ENCODE results near the gene TRAPPC3.

TRAPPC3 gene

DNA sequence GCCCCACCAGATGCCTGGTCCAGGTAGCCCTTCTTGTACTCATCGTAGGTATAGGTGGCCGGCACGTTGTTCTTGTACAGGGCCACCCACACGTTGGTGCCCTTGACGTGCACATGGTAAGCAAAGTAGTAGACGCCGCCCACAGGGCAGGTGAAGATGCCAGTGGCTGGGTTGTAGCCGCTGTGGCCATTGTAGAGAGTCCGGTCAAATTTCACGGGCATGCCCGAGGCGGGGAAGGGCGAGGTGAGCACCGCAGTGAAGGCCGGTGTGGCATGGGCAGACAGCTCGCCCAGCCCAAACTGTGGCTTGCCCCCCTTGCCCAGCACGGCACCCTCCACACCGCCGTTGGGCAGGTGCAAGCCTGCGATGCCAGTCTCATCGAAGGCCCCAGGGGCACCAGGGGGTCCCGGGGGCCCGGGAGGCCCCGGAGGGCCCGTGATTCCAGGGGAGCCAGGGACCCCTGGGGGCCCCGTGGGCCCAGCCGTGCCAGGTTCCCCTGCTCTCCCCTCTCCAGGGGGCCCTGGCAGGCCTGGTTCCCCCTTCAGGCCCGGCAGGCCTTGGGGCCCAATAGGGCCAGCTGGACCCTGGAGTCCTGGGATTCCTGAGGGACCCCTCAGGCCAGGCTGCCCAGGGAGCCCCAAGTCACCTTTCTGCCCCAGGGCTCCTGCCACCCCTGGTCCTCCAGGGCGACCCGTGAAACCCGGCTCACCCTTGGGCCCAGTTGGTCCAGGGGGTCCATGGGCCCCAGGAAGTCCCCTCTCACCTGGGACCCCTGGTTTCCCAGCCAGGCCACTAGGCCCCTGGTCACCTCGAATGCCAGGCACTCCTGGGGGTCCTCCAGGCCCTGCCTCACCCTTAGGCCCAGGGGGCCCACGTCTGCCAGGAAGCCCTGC is 51.3 kb downstream of the TRAPPC3 start:
- no peak for DNase-seq

DNA sequence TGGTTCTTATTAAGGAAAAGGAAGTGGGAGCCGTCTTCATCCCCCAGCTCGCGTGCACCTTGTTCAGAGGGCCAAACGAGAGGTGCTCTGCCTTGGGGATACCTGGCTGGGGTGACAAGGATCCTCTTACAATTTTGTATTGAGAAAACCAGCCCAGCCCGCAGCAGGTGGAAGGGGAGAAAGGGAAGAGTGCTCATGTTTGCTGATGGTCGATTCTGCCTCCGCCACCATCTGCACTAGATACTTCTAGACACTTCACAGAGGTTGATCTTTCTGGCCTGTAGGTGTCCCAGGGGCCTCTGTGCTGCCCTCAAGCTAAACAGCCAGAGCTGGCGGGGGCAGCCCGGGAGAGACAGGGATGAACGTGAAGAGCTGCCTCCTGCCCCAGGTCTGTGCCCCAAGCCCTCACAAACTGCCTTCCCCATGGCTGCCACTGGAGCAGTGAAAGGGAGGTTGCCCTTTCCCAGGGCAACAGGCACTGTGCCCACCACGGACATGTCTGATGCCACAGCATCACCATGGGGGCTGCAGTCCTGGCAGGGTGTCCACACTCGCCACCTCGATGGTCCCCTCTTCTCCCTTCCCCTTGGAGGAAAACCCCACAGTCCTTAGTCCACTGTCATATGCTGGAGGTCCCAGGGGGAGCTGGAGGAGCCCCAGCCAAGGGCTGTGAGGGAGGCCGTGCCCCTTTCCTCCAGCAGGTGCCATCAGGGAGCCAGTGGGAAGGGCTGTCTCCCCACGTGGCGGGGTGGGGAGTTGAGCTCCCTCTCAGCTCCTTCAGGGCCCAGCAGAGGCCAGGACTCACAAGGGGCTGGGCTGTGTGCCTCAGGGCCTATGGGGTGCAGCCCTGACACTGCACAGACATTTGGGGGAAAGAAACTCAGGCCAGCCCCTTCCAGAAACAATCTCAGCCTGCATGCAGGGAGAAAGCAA is 52.5 kb downstream of the TRAPPC3 start:
- no peak for DNase-seq

DNA sequence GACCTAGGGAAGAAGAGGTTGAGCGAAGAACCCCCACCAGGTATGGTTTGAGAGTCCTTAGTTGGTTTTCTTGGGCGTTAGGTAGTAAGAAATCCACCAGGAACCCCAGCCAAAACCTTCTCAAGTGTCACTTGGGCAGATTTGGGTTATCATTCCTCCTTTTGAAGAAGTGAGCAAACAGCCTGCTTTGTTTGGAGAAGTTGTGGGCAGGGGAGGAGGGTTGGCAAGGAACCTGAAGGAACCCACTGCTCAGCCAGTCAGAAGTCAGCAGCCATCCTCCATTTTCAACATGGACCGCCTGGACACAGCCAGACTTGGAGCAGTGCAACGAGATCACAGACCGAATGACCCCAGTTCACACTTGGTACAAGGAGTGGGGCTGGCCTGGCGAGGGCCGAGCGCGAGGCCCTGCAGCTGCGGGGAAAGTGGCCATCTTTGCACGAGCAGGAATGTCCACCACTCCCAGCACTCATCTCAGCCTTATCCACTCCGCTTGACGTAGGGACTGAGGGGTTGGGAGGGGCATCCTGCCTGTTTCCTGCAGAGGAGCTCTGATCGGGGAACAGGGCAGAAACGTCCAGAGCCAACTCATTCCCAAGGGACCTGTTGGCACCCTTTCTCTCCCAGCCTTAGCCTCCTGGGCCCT is 53.4 kb downstream of the TRAPPC3 start:
- no peak for DNase-seq

DNA sequence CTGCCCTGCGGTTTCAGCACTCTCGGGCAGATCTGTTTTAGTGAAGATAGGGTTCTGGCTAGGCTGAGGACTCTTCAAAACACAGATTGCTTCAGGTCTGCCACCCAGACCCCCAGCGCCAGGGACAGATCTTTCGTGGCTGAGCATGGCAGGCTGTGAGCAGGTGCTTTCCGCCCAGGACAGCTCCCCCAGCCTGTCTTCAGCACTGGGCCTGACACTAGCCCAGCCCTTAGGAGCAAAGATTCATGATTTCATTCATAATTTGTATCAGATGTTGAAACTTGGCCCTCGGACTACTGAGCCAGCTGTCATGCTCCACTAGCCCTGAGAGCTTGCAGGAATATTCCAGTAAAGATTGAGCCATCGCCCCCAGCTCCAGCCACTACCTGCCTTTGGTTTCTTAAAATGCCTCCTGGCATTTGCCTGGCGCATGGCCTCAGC is 54.6 kb downstream of the TRAPPC3 start:
- no peak for DNase-seq

DNA sequence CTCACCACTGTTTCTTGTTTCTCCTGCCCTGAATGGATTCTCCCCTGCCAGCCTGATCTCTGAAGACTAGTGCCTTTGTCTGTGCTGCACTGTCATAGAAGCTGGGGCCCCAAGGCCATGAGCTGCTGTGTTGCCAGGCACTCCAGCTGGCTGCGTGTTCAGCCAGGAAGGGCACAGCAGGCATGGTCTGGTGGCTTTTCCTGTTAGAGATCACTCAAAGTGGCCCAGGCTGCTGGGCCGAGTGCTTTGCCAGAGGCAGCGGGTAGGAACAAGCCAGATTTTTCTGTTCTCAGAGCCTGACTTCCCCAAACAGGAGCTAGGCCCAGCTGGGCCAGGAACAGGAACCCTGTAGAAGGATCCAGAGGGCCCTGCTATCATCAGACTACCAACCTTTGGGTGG is 55.4 kb downstream of the TRAPPC3 start:
- DNase-seq, result no peak

DNA sequence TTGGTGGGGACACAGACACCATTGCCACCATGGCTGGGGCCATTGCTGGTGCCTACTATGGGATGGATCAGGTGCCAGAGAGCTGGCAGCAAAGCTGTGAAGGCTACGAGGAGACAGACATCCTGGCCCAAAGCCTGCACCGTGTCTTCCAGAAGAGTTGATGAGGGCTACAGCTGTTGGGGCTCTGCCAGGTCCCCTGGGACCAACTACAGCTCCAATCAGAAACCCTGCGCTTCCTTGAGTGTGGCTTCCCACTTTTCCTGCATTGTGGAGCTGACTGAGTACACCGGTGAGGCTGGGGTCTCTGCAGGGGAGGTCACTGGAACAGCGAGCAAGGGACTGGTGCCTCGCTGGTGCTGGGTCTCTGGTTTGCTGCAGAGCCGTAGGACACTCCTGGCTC is 56.1 kb downstream of the TRAPPC3 start:
- DNase-seq, result no peak

DNA sequence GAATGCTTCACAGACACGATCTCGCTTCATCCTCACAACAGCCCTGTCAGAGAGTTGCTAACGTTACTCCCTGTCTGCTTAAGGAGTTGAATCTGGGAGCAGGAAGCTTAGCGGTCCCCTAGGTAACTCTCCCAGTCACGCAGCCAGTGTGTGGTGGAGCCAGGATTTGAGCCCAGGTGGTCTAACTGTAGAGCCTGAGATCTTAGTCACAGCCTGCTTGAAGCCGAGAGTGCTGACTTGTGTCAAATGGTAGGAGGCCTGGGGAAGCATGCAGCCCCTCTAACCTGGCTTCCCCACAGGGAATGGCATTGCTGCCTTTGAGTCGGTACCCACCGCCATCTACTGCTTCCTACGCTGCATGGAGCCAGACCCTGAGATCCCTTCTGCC is 56.5 kb downstream of the TRAPPC3 start:
- no peak for DNase-seq

DNA sequence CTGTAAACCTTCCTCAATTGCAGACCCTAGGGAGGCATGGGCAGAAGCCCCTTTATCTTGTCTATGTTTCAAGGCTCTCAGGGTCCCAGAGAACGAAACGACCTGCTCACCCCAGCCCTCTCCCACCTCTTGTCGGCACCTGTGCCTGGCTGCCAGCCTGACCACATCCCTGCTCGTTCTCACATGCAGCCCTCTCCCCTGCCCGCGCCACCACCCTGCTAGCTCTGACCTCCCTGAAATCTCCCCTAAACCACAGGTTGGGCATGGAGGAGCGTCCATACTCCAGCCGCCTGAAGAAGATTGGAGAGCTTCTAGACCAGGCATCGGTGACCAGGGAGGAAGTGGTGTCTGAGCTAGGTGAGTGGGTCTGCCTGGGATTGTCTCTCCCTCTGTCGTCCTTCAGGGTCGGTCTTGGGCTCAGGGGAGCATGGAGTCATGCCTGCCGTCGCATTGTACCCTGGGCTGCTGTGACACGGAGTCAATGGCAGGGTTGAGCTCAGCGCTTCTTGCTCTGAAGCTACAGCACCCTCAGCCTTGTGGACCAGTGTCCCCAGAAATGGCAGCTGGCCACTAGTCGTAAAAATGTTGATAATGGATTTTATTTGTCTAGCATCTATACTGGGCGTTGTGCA is 57.0 kb downstream of the TRAPPC3 start:
- DNase-seq, result no peak

DNA sequence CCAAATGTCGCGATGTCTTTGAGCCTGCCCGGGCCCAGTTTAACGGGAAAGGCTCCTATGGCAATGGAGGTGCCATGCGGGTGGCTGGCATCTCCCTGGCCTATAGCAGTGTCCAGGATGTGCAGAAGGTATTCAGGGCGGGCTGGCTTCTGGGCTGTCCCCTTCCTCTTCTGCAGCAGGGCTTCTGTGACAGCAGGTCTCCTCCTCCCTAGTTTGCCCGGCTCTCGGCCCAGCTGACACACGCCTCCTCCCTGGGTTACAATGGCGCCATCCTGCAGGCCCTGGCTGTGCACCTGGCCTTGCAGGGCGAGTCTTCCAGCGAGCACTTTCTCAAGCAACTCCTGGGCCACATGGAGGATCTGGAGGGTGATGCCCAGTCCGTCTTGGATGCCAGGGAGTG is 57.6 kb downstream of the TRAPPC3 start:
- DNase-seq, result no peak

DNA sequence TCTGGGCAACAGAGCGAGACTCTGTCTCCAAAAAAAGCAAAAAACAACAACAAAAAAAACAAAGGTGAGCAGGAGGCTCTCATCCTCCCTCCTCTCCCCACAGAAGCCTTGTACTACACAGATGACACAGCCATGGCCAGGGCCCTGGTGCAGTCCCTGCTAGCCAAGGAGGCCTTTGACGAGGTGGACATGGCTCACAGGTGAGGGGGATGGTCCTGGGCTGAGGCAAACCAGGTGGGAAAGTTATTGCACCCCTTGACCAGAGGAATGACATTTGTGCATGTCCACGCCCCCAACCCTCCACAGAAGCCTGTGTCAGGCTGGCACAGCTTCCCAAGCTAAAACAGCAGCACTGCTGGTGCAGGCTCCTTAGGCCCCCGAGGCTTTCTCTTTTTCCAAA is 58.1 kb downstream of the TRAPPC3 start:
- DNase-seq, result no peak

DNA sequence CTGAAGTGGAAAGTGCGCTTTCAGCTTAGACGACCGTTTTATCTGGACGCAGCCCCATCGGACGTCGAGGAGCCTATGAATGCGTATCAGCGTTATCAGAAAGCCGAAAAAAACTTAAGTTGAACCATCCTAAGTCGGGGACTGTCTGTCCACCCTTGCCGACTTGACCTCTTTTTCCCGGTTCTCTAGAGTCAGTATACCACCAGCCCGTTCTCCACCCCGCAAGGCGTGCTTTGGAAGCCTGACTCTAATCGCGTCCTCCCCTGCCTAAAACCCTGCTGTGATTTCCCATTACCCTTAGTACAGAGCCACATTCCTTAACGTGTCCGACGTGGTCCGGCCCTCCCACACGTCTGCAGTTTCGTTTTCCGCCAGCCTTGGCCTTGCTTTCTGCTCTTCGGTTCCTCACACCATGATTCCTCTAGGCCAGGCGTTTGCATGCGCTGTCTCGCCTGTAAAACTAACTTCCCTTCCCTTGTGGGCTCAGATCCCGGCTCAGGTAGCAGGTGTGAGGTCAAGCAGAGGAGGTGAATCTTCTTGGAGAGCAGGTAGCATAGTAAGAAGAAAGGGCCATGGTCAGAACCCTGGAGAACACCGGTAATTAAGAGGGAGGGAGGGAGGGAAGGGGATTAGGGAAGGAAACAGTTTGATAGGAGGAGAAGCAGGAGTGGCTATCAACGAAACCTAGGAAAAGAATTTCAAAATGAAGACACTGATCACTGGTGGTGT is 59.7 kb downstream of the TRAPPC3 start:
- no peak for DNase-seq

DNA sequence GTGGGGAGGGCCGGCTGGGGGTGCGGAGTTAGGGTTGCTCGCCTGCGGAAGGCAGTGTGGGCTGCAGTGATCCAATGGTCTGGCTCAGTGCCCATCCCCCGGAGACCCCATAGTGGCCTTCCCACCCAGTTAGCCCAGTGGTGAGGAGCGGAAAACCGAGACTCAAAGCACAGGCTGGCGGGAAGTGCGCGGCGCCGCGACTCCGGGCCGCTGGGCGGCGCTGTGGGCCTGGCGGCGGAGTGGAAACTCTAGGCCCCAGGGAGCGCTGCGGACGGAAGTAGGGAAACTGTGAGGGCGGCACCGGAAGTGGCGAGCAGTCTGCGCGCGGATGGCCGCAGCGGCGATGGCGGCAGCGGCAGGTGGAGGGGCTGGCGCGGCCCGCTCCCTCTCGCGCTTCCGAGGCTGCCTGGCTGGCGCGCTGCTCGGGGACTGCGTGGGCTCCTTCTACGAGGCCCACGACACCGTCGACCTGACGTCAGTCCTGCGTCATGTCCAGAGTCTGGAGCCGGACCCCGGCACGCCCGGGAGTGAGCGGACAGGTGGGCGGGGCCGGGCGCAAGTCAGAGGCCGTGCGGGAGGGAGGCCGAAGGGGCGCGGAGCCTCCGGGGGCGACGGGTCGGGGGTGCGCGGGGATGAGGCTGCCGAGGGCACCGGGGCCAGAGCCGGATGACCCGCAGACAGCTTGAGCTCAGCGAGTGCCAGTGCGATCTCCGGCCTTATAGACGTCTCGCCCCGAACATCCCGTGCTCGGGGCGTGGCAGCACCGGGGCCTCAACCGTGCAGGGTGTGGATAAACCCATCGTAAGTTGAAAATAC is 60.5 kb downstream of the TRAPPC3 start, which contains the start of gene ADPRS:
TSS of gene ADPRS (plus strand) at position 316 of the 816 bp plus-strand sequence. CDS start at position 329, 13 bp downstream.
- DNase-seq, result peak; percentile 87

DNA sequence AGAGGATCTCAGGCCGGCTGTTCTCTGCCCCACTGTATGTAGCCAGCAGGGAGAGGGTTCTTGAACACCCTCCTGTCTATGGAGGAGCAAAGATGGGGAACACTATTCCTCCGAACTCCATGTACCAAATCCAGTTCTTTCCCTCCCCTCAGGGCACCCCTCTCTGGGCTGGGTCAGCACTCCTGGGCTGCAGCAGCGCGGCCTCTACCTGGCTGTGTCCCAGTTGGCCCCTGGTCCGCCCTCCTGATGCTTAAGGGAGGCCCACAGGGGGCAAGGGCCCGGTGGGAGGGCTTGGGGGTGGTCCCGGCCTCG is 61.1 kb downstream of the TRAPPC3 start:
- DNase-seq, result no peak

DNA sequence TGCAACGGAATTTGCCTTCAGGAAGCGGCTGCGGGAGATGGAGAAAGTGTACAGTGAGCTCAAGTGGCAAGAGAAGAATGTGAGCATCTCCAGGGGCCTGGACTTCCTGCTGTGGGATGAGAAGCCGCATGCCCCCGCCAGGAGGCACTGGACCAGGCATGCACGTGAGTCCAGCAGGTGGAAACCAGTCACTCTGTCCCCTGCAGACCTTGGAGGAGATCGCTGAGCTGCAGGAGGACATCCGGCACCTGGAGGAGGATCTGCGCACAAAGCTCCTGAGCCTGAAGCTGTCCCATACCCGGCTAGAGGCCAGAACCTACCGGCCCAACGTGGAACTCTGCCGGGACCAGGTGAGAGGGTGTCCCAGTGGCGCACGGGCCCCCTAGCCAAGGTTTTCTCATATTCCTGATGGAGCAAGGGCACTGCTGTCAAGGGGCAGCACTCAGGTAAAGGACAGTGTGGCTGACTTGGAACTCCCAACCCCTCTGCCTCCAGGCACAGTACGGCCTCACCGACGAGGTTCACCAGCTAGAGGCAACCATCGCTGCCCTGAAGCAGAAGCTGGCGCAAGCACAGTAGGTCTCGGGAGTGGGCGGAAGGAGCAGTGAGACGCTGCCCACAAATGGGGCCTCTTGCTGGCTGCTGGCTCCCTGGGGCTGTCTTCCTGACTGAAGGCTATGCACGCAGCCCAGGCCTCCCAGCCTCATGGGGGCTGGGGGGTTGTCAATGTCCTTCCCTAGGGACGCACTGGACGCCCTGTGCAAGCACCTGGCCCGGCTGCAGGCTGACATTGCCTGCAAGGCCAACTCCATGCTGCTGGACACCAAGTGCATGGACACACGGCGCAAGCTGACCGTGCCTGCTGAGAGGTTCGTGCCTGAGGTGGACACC is 61.8 kb downstream of the TRAPPC3 start:
- no peak for DNase-seq

Measured in stimulated activated CD4-positive, alpha-beta T cell treated with anti-CD3 and anti-CD28 coated beads, Interleukin-4, amount 100 ng/mL, for 4 hours (primary cell).